Nephron progenitor cell (in vitro differentiated cells): ENCODE measurements around the gene FIBCD1.

Experiments used
- DNase-seq: peaks from one replicate; pipeline ENCODE4 v3.0.0; 2021
- H3K27ac Mint-ChIP-seq: 2 replicates; pipeline ENCODE4 v1.8.0; 2021; ENCODE audit warnings: mild to moderate bottlenecking, moderate library complexity, mixed read lengths
- H3K27me3 Mint-ChIP-seq: 2 replicates; pipeline ENCODE4 v1.8.0; 2021; ENCODE audit warnings: mild to moderate bottlenecking, low read depth, mixed read lengths; ENCODE audit not compliant: poor library complexity
- H3K36me3 Mint-ChIP-seq: 2 replicates; pipeline ENCODE4 v1.8.0; 2021; ENCODE audit warnings: low read depth, mixed read lengths
- H3K4me1 Mint-ChIP-seq: 2 replicates; pipeline ENCODE4 v1.8.0; 2021; ENCODE audit warnings: mixed read lengths
- H3K4me3 Mint-ChIP-seq: 2 replicates; pipeline ENCODE4 v1.8.0; 2021; ENCODE audit warnings: mild to moderate bottlenecking, moderate library complexity, mixed read lengths
- H3K9me3 Mint-ChIP-seq: 2 replicates; pipeline ENCODE4 v1.8.0; 2021; ENCODE audit warnings: mild to moderate bottlenecking, moderate library complexity, mixed read lengths
- TF ChIP-seq, protein P1 (sequence below): fragments of 200-600 bp; sonication (generic); IDR thresholded peaks from 2 replicates; pipeline ENCODE4 v1.5.0; 2021; ENCODE audit warnings: antibody characterized with exemption

FIBCD1 gene, protein sequence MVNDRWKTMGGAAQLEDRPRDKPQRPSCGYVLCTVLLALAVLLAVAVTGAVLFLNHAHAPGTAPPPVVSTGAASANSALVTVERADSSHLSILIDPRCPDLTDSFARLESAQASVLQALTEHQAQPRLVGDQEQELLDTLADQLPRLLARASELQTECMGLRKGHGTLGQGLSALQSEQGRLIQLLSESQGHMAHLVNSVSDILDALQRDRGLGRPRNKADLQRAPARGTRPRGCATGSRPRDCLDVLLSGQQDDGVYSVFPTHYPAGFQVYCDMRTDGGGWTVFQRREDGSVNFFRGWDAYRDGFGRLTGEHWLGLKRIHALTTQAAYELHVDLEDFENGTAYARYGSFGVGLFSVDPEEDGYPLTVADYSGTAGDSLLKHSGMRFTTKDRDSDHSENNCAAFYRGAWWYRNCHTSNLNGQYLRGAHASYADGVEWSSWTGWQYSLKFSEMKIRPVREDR

DNA sequence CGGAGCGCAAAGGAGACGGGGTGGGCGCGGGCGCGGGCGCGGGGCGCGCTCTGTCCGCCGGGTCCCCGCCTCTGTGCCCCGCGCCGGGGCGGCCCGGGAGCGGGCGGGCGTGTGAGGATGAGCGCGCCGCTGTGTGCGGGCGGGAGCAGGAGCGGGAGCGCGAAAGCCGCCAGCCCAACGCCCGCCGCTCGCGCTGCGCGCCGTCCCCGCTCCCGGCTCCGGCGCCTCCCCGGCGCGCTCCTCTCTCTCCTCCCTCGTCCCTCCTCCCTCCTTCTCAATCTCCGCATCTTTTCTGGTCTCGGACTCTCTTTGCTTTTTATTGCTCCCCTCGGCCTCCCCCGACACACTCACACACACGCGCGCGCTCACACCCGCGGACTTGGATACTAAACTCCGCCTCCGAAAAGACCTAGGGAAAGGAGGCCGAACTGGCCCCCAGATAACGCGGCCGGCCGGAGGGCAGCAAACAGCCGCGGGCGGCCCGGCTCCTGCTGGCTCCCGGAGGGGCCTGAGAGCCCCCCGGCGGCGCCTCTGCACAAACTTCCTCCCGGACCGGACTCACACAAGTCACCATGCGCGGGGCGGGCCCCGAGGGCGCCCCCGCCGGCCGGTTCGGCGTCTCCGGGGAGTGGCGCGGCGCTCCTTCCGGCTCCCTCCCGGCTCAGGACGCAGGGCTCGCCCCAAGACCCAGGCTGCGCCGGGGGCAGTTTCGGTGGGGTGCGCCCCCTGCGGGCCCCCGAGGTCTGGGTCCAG, at the start of gene FIBCD1:
Gene FIBCD1, minus strand, starts transcription at position 596 of the 753 bp plus-strand sequence. CDS start 640 bp downstream, outside the sequence.
- no peak within 1 kb of the TSS for H3K27ac Mint-ChIP-seq
- DNase-seq: peak; percentile 58
- H3K36me3 Mint-ChIP-seq: no peaks in the 10 kb centered on the region

DNA sequence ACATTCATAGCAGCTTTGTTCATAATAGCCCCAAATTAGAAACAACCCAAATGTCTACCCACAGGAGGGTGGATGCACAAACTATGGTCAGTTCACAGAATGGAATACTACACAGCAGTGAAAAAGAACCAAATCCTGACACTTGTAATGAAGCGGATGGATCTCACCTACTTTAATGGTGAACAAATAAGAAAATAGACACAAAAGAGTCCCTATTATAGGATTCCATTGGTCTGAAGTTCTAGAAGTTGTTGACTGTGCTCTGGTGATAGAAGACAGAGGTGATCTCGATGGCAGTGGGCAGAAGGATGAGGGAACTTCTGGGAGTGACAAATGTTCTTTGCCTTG, 49.3 kb upstream of the FIBCD1 start:
- TF ChIP-seq, protein P1, sequence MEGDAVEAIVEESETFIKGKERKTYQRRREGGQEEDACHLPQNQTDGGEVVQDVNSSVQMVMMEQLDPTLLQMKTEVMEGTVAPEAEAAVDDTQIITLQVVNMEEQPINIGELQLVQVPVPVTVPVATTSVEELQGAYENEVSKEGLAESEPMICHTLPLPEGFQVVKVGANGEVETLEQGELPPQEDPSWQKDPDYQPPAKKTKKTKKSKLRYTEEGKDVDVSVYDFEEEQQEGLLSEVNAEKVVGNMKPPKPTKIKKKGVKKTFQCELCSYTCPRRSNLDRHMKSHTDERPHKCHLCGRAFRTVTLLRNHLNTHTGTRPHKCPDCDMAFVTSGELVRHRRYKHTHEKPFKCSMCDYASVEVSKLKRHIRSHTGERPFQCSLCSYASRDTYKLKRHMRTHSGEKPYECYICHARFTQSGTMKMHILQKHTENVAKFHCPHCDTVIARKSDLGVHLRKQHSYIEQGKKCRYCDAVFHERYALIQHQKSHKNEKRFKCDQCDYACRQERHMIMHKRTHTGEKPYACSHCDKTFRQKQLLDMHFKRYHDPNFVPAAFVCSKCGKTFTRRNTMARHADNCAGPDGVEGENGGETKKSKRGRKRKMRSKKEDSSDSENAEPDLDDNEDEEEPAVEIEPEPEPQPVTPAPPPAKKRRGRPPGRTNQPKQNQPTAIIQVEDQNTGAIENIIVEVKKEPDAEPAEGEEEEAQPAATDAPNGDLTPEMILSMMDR: no peak
- DNase-seq: no peak
- no peak overlapping the region for H3K27ac Mint-ChIP-seq
- H3K4me3 Mint-ChIP-seq: no peak overlapping the region
- H3K4me1 Mint-ChIP-seq: peaks cover 67% of the 10 kb centered on the region
- peaks cover 31% of the 10 kb centered on the region for H3K27me3 Mint-ChIP-seq
- no peaks in the 10 kb centered on the region for H3K9me3 Mint-ChIP-seq
- H3K36me3 Mint-ChIP-seq: no peaks in the 10 kb centered on the region

More for the DNA sequence above, at the start of gene FIBCD1:
- peaks cover 87% of the 10 kb centered on the region for H3K27me3 Mint-ChIP-seq
- H3K4me3 Mint-ChIP-seq: peak within 1 kb of the TSS; percentile 85
- H3K4me1 Mint-ChIP-seq: peaks cover 19% of the 10 kb centered on the region
- TF ChIP-seq, protein P1: no peak
- no peaks in the 10 kb centered on the region for H3K9me3 Mint-ChIP-seq

DNA sequence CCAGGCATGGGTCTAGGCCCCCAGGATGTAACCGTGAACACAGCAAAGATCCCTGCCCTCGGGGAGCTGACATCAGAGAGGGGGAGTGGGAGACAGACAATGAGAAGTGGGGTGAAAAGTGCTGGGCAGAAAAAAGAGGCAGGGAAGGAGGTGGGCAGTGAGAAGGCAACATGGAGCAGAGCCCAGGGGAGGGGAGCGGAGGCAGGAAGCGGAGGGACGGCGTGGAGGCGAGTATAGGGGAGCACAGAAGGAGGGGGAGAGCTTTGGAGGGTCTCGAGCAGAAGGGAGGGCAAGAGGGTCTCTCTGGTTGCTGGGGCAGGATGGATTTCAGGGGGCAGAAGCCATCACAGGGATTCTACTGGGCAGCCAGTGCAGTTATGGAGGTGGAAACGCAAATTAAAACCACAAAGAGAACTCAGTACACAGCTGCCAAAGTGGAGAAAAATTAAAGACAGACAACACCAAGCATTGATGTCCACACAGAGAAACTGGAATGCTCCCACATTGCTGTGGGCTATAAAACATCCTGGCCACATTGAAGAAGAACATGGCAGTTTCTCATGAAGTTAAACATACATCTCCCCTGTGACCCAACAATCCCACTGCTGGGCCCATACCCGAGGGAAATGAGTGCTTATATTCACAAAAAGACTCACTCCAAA, 48.8 kb upstream of the FIBCD1 start:
- no peak overlapping the region for H3K4me3 Mint-ChIP-seq
- peaks cover 28% of the 10 kb centered on the region for H3K27me3 Mint-ChIP-seq
- no peaks in the 10 kb centered on the region for H3K36me3 Mint-ChIP-seq
- H3K9me3 Mint-ChIP-seq: no peaks in the 10 kb centered on the region
- TF ChIP-seq, protein P1: no peak
- no peak for DNase-seq
- no peak overlapping the region for H3K27ac Mint-ChIP-seq
- H3K4me1 Mint-ChIP-seq: peaks cover 72% of the 10 kb centered on the region

DNA sequence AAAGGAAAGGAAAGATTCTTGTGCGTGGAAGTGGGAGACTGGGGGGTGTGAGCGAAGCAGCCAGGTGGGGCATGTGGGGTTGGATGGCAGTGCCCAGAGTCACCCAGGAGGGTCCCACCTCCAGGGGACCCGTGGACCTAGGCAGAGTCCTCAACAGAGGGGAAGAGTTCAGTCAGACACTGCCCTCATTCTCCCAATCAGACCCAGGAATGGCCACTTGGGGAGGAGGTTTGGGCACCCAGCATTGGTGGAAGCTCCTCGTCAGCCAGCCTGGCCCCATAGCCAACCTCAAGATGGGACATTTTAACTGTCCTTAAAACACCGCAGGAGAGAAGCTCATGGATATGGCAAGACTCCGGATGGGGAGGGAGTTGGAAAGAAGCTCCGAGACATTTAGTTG, 48.0 kb upstream of the FIBCD1 start:
- H3K27ac Mint-ChIP-seq: peak overlapping the region; percentile 46
- no peaks in the 10 kb centered on the region for H3K9me3 Mint-ChIP-seq
- H3K4me1 Mint-ChIP-seq: peaks cover 80% of the 10 kb centered on the region
- peak overlapping the region; percentile 52 for H3K4me3 Mint-ChIP-seq
- peaks cover 22% of the 10 kb centered on the region for H3K27me3 Mint-ChIP-seq
- no peaks in the 10 kb centered on the region for H3K36me3 Mint-ChIP-seq
- DNase-seq: no peak
- TF ChIP-seq, protein P1: no peak

DNA sequence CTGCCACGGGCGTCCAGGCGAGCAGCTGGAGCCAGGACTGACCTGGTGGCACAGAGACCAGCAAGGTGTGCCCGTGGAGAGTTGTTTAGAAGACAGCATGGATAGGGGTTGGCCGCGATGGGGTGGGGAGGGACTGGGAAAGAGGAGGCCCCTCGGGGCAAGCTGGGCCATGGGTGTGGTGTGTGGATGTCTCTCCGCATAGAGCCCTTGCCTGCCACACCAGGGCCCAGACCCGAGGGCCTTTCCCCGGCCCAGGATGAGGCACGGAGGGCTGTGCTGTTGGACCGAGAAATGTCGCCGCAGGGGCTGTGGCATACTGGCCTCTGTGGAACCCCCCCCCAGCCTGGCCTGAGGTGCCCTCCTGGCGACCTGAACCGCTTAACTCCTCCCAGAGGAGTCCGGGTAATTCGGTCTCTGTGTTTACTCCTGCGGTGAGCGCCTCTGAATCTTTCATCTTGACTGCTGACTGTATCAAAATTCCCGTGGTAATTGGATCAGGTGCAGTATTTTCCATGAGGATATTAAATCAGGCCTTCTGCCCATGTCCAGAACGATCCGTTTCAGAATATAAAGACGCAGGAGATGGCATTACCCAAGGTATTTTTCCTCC, 47.4 kb upstream of the FIBCD1 start:
- DNase-seq: no peak
- TF ChIP-seq, protein P1: no peak
- peaks cover 80% of the 10 kb centered on the region for H3K4me1 Mint-ChIP-seq
- peak overlapping the region; percentile 46 for H3K27ac Mint-ChIP-seq
- peak overlapping the region; percentile 52 for H3K4me3 Mint-ChIP-seq
- no peaks in the 10 kb centered on the region for H3K36me3 Mint-ChIP-seq
- H3K27me3 Mint-ChIP-seq: peaks cover 17% of the 10 kb centered on the region
- H3K9me3 Mint-ChIP-seq: no peaks in the 10 kb centered on the region
